ENCODE data around the gene ATF5.

The ATF5 gene, protein sequence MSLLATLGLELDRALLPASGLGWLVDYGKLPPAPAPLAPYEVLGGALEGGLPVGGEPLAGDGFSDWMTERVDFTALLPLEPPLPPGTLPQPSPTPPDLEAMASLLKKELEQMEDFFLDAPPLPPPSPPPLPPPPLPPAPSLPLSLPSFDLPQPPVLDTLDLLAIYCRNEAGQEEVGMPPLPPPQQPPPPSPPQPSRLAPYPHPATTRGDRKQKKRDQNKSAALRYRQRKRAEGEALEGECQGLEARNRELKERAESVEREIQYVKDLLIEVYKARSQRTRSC

GRCh38 chr19:49929121-49929610 lies at the start of gene ATF5, which contains the start of gene NUP62:
Gene ATF5, plus strand, starts transcription at chr19:49929205. Its CDS starts 1,646 bp downstream, at chr19:49930851.
Gene NUP62, minus strand, starts transcription at chr19:49929504. Its CDS starts 19,697 bp downstream, at chr19:49909807.
- DNase-seq (ENCODE audit: low read depth), result peak; percentile 65

DNA sequence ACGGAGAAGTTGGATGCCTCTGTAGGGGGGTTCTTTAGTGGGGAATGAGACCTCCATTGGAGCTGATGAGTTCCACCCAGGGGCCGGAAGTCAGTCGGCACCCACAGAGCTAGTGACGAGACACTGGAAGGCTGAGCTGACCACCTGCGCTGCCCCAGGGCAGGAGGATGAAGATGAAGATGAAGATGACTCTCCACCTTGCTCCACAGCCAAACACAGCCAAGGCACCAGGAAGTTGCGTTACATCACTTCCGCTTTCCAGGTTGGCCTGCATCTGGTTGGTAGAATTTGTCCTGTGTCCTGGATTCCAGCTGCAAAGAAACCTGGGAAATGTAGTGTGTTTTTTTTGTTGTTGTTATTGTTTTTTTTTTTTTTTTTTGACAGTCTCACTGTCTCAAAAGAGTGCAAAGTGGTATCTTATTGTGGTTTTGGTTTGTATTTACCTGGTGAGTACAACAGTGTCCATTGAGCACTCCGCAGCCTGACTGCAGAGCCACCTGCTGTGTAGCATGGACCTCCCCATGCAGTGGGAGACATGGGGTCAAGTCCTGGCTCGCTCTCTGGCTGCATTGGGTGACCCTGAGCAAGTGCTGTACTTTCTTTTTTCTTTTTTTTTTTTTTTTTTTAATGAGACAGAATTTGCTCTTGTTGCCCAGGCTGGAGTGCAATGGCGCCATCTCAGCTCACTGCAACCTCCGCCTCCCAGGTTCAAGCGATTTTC lies 49.6 kb upstream of the ATF5 start:
- DNase-seq (ENCODE audit: low read depth), result peak; percentile 21

- DNase-seq (ENCODE audit: low read depth), result no peak
These were observed 48.7 kb upstream of the ATF5 start for GRCh38 chr19:49880162-49880869.

DNA sequence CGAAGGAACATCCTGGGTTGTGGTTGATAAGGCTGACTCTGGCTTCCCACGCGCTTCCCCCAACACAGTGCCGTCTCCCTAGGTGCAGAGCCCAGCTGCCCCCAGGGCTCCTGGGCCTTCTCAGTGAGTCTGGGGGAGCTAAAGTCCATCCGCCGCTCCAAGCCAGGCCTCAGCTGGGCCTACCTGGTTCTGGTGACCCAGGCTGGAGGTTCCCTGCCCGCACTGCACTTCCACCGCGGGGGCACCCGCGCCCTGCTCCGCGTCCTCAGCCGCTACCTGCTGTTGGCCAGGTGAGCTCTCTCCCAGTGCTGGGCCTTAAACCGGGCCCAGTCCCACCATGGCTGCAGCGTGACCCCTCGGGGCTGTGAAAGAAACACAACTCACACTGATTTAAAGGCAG lies 47.8 kb upstream of the ATF5 start:
- no peak for DNase-seq (ENCODE audit: low read depth)

GRCh38 chr19:49881672-49882394 lies 47.2 kb upstream of the ATF5 start:
- DNase-seq (ENCODE audit: low read depth), result peak; percentile 29

GRCh38 chr19:49882643-49883042 lies 46.4 kb upstream of the ATF5 start:
- no peak for DNase-seq (ENCODE audit: low read depth)

DNA sequence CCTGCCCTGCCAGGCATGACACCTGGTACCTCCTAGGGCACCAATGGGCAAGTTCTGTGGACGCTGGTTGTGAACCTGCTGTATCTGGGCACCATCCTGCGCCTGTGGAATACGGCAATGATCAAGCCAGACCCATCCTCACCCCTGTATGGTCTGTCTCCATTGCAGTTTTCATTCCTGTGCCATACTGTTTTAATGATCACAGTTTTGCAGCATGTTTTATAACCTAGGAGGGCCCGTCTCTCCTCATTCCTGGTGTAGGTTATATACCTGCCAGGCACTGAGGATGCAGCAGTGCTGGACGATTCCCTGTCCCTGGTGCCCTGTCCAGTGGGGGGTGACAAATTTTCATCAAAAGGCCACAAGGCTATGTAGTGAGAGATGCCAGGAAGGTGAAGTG lies 45.9 kb upstream of the ATF5 start:
- DNase-seq (ENCODE audit: low read depth), result no peak

DNA sequence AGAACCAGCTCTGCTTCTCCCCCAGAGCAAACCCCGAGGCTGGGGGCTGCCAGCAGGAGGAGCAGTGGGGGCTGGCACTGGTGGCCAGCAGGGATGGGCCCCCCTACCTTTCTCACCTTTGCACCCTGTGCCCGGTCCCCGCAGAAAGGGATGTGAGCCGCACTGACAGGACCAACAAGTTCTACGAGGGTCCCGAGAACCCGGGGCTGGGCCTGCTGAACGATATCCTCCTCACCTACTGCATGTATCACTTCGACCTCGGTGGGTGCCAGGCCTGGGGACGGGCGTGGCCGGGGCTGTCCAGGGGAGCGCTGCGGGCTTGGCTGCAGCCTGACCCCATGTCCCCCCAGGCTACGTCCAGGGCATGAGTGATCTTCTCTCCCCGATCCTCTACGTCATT lies 44.9 kb upstream of the ATF5 start:
- DNase-seq (ENCODE audit: low read depth), result no peak

DNA sequence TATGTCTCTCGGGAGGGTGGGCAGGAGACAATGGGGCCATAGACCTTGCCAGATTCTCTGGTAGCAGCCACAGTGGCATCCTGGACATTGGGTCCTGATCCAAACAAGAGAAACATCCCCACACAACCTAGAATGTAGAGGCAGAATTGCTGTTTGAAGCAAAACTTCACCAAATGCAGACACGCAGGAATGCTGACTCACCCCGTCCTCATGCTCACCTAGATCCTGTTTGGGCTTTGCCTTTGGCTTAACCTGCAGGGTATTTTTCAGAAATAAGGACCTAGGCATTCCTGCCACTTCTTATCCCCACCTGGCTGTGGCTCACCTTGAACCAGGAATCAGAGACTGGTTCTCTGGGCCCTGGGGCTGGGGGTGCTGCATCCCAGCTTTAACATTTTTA lies 44.2 kb upstream of the ATF5 start:
- DNase-seq (ENCODE audit: low read depth), result no peak

DNA sequence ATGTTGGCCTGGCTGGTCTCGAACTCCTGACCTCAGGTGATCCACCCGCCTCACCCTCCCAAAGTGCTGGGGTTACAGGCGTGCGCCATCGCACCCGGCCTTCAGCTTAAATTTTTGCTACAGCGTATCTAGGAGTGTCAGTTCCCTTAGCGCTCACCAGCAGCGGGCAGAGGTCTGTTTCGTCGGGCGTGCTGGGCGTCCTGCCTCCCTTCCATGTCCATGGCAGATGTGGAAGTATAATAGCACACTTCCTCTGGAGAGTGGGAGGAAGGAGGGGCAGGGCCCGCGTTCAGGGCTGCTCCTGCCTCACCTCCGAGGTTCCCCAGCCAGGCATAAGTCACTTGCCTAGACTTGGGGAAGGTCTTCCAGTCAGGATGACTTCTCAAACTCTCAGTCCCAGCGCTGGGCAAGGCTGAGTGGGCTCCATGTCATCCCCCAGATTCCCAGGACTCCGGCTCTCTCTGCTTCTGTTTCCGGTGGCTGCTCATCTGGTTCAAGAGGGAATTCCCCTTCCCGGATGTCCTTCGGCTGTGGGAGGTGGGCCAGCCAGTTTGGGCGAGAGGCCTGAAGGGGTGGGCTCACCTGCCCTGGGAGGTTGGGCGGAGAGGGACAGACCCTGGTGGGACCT lies 41.9 kb upstream of the ATF5 start:
- no peak for DNase-seq (ENCODE audit: low read depth)

DNA sequence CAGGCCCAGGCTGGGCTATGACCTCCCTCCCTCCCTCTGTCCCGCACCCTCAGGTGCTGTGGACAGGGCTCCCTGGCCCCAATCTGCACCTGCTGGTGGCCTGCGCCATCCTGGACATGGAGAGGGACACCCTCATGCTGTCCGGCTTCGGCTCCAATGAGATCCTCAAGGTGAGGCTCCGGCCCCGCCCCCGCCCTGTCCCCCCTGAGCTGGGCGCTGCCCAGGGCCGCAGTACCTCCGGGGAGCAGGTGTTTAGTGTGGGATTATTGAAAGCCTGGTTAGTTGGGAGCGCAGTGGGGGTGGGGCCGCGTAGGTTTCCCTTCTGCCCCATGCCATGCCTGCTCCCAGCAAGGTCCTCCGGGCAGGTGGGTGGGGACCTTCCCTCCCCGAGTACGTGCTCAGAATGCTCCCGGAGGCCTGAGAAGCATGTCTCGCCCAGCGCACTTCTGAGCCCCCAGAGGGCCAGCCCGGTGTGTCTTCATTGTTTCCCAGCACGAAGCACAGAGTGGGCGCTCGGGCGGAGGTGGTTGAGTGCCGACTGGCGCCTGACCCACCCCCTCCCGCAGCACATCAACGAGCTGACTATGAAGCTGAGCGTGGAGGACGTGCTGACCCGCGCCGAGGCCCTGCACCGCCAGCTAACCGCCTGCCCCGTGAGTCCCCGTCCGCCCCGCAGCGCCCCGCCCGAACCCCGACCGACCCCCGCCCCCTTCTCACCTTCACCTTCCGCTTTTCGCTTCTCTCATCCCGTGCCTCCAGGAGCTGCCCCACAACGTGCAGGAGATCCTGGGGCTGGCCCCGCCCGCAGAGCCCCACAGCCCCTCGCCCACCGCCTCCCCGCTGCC lies 41.1 kb upstream of the ATF5 start:
- no peak for DNase-seq (ENCODE audit: low read depth)

DNA sequence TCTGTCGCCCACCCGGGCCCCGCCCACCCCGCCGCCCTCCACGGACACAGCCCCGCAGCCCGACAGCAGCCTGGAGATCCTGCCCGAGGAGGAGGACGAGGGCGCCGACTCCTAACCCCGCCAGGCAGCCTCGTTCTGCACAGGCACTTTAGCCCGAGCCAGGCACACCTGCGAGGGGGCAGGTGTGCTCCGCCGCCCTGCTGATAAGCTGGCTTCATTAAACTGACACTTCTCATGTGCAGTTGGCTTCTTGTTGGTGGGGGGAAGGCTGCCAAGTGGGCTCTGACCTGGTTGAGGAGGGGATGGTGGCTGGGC lies 40.5 kb upstream of the ATF5 start:
- no peak for DNase-seq (ENCODE audit: low read depth)

DNA sequence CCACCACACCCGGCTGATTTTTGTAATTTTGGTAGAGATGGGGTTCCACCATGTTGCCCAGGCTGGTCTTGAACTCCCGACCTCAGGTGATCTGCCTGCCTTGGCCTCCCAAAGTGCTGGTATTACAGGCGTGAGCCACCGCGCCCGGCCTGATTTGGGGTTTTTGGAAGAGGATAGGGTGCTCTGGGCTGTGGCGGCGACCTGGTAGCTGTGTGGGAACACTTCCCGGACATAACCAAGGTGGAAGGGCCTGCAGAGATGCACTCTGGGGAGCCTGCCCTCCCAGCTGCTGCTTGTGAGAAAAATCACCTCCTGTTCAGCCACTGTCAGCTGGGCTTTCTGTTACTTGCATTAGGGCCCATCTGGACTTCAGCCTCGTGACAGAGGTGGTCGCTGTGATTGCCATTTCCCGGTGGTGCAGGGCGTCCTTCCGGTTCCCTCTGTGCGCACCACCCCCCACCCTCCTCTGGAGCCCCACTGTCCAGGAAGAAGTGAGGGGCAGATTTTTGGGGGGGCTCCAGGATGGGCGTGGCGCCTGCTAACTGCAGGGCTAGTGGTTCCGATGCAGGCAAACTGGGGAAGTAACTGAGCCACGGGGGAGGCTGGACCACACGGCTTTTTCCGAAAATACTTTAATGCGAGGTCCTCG lies 39.8 kb upstream of the ATF5 start:
- no peak for DNase-seq (ENCODE audit: low read depth)

DNA sequence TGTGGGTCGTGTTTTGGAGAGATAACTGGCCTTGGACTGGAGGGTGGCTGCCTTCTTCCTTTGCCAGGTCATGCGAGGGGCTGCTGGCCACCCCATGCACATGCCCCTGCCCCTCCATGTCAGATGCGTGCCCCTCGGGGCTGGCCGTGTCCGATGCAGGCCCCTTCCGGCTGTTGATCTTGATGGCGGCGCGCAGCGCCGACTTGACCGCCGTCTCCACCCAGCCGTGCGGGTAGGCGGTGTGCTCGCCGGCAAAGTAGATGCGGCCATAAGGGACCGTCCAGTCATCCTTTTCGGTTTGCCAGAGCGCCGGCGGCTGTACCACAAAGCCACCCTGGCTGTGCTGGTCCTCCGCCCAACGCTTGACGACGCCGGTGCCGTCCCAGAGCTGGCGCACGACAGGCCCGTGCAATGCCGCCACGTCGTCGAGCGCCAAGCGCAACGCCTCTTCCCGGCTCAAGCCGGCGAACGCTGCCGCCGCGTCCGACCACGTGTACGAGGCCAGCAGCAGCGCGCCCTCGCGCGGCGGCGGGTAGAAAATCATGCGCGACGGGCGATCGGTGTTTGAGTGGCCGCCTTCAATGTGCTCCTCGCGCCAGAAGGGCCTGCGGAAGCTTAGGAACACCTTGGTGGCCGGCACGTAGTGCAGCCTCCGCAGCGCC lies 39.2 kb upstream of the ATF5 start:
- peak; percentile 65 for DNase-seq (ENCODE audit: low read depth)

DNA sequence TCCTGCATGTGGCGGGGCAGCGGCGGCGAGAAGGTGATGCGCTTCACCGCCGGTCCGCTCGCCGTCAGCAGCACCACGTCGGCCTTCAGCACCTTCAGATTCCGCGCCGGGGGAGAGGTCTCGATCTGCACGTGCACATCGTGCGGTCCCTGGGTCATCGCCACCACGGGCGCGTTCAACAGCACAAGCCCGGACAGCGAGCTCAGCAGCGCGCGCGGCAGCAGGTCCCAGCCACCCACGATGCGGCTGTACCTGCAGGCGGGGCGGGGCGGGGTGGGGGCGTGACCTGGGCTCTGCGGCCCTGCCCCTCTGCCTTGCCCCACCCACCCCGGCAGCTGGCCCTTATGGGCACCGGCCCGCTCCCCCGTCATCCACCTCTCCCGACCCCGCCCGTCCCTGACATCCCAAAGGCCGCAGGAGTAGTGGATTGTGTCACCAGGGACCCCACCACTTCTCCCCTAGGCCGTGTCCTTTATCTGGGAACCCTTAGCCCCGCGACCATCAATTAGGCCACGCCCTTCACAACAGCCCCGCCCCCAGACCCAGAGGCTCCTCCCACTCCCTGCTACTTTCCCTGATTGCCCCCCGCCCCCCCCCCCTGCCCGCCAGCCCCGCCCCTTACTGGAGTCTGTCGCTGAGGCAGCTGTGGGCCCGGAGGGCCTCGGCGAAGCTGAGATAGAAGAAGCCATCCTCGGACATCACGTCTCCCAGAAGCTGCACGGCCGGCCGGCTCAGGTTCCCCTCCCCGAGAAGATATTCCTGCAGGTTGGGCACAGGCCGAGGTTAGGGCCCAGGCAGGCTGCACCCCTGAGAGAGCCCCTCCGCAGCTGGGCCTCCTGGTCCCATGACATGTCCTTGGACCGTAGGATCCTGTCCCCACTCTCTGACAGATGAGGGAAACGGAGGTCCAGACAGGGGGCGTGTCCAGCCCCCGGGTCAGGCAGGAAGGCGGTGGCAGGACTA lies 38.4 kb upstream of the ATF5 start:
- no peak for DNase-seq (ENCODE audit: low read depth)

- DNase-seq (ENCODE audit: low read depth), result no peak
These were observed 37.6 kb upstream of the ATF5 start for GRCh38 chr19:49891393-49891792.

- no peak for DNase-seq (ENCODE audit: low read depth)
These were observed 36.3 kb upstream of the ATF5 start for GRCh38 chr19:49892716-49893115.

DNA sequence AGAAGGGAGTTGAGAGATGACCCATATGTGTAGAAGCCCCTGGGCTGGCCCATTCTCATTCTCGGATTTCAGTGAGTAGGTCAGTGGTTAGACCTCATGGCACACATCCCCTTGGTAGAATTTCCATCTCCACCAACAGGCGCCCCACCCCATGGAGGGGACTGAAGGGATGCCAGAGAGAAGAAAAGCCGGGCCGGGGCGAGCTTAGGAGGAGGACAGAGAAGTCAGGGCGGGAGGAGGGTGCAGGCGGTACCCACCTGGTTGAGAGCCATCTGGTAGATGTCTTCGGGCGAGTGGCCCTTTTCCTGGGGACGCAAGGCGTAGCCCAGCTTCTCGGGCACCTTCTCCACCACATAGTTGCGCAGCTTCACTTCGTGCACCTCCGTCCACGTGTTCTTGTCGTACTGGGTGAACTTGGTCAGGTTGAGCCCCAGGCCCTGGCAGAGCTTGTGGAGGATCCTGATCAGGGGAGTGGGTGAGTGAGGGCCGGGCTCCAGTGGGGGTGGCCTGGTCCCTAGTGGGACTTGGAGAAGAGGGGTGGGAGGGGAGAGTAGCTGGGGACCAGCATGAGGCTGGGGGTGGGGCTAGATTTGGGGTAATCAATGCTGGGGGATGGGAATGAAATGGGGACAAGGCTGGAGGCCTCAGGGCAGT lies 34.9 kb upstream of the ATF5 start:
- DNase-seq (ENCODE audit: low read depth), result no peak
